GM12878 (cell line): Measurements from ENCODE around the gene BICDL2. TPM values are rescaled to one million over a fixed set of nuclear protein-coding genes. Genes with fewer than 3 reads are reported as not detected.

Source experiments
- ATAC-seq: fragments of 200-7000 bp; cut with Tn5 transposase; 3 replicates; pipeline ENCODE4 v1.9.1; 2020; ENCODE audit warnings: mild to moderate bottlenecking, moderate library complexity
- BruUV-seq: library from RNA; stranded (reverse); fragments of 400-500 nt; replicated peaks from 2 replicates; lab custom pipeline; 2021; lab: Mats Ljungman, UMichigan
- CTCF ChIA-PET: fragments of 300-600 bp; sonication (Branson Sonifier 250); formaldehyde crosslinking; extraction: SDS; loops from one replicate; lab custom pipeline; 2021; ENCODE audit warnings: inconsistent platforms; lab: Yijun Ruan, JAX
- POLR2A ChIA-PET: fragments of 350-600 bp; formaldehyde crosslinking; extraction: SDS; loops from one replicate; lab custom pipeline; 2021; ENCODE audit warnings: inconsistent platforms; lab: Charles Lee
- RAD21 ChIA-PET: fragments of 300-600 bp; sonication (Branson Sonifier 250); formaldehyde crosslinking; loops from one replicate; lab custom pipeline; 2023; ENCODE audit warnings: antibody characterized with exemption; ENCODE audit not compliant: unreplicated experiment; lab: Charles Lee
- SMC1A ChIA-PET: fragments of 300-600 bp; sonication (Branson Sonifier 250); formaldehyde crosslinking; loops from one replicate; lab custom pipeline; 2023; ENCODE audit not compliant: unreplicated experiment, uncharacterized antibody; lab: Charles Lee
- DNase-seq: peaks from one replicate; pipeline ENCODE4 v3.0.0-alpha.2; 2011; ENCODE audit warnings: low read depth, low spot score
- FAIRE-seq: peaks from 3 replicates; lab custom pipeline; 2011; peaks lifted over from hg19 to GRCh38; lab: Jason Lieb, UNC
- H2AFZ ChIP-seq: 2 replicates; pipeline ENCODE4 v1.6.0; 2011; ENCODE audit warnings: low read depth, low read length, control low read depth; ENCODE audit not compliant: control insufficient read depth
- H3K27ac ChIP-seq: 2 replicates; pipeline ENCODE4 v1.5.1; 2011; ENCODE audit warnings: control low read depth; ENCODE audit not compliant: control insufficient read depth, insufficient read depth
- H3K27me3 ChIP-seq, 2 experiments: replicated peaks in 1 of 2; 2 replicates each; pipeline versions ENCODE4 v1.6.0 to v1.6.1; 2011; ENCODE audit warnings: low read length in 1 of 2; ENCODE audit not compliant: control insufficient read depth in 2 of 2, insufficient read depth in 2 of 2
- H3K36me3 ChIP-seq, 2 experiments: 2 replicates each; pipeline ENCODE4 v1.5.1; 2011; ENCODE audit warnings: low read length in 1 of 2; ENCODE audit not compliant: control insufficient read depth in 2 of 2, insufficient read depth in 2 of 2
- H3K4me1 ChIP-seq: 2 replicates; pipeline ENCODE4 v1.6.1; 2011; ENCODE audit warnings: mild to moderate bottlenecking, low read length, moderate library complexity, mixed read lengths; ENCODE audit not compliant: control insufficient read depth, insufficient read depth
- H3K4me2 ChIP-seq: 2 replicates; pipeline ENCODE4 v1.6.0; 2011; ENCODE audit warnings: control low read depth; ENCODE audit not compliant: control insufficient read depth, insufficient read depth
- H3K4me3 ChIP-seq: fragments of 200-600 bp; sonication (generic); 2 replicates; pipeline ENCODE4 v1.5.1; 2016
- H3K79me2 ChIP-seq: 2 replicates; pipeline ENCODE4 v1.6.0; 2011; ENCODE audit warnings: low read length; ENCODE audit not compliant: control insufficient read depth, insufficient read depth
- H3K9ac ChIP-seq: 2 replicates; pipeline ENCODE4 v1.8.0; 2011; ENCODE audit warnings: low read length, control low read depth, mixed read lengths; ENCODE audit not compliant: control insufficient read depth, insufficient read depth
- H3K9me3 ChIP-seq: replicated peaks from 3 replicates; pipeline ENCODE4 v1.5.1; 2011; ENCODE audit warnings: mild to moderate bottlenecking, low read length; ENCODE audit not compliant: control insufficient read depth, insufficient read depth
- H4K20me1 ChIP-seq: 2 replicates; pipeline ENCODE4 v1.6.0; 2011; ENCODE audit not compliant: control insufficient read depth, insufficient read depth
- BACH1 ChIP-seq: fragments of 450-650 bp; IDR thresholded peaks from 2 replicates; pipeline ENCODE4 v1.6.1; 2017; ENCODE audit warnings: mild to moderate bottlenecking, borderline replicate concordance
- BRCA1 ChIP-seq: IDR thresholded peaks from 2 replicates; pipeline ENCODE4 v1.6.1; 2011; ENCODE audit warnings: low read depth, low read length, improper control_type of control experiment
- CBFB ChIP-seq: IDR thresholded peaks from 2 replicates; pipeline ENCODE4 v1.6.1; 2016; ENCODE audit warnings: antibody characterized with exemption, low read depth
- ETV6 ChIP-seq, 2 experiments: fragments of 450-650 bp in 1 of 2; IDR thresholded peaks in 1 of 2; conservative IDR thresholded peaks in 1 of 2; 2 replicates each; pipeline ENCODE4 v1.6.1; 2014; ENCODE audit warnings: antibody characterized with exemption in 1 of 2, borderline replicate concordance in 1 of 2, low read depth in 1 of 2, mild to moderate bottlenecking in 1 of 2, moderate library complexity in 1 of 2
- FOXM1 ChIP-seq: IDR thresholded peaks from 2 replicates; pipeline ENCODE4 v1.6.1; 2012; ENCODE audit warnings: low read depth, mild to moderate bottlenecking, inconsistent platforms, low read length, moderate library complexity
- NFYA ChIP-seq: IDR thresholded peaks from 2 replicates; pipeline ENCODE4 v1.6.1; 2011; ENCODE audit warnings: low read depth, mild to moderate bottlenecking, low read length, improper control_type of control experiment, borderline replicate concordance
- PAX5 ChIP-seq: IDR thresholded peaks from 2 replicates; pipeline ENCODE4 v1.6.1; 2011; ENCODE audit warnings: low read depth, low read length, borderline replicate concordance
- TBL1XR1 ChIP-seq: IDR thresholded peaks from 2 replicates; pipeline ENCODE4 v1.6.1; 2012; ENCODE audit warnings: low read depth, low read length, improper control_type of control experiment
- WGBS: methylation state at CpG from one replicate; pipeline ENCODE4 v1.1.6; 2016; ENCODE audit warnings: low lambda C conversion rate; ENCODE audit not compliant: insufficient replicate concordance, insufficient coverage; ENCODE audit errors: missing lambda C conversion rate; 5-methylcytosine and 5-hydroxymethylcytosine counted together
- in situ Hi-C: fragments of 300-500 bp; cut with MboI; formaldehyde crosslinking; loops from 9 replicates; pipeline ENCODE4 v1.14.3; 2018; ENCODE audit warnings: mixed read lengths
- intact Hi-C: fragments of 100-400 bp; cut with micrococcal nuclease; formaldehyde crosslinking; loops from one replicate; pipeline ENCODE4 v1.14.2; 2022; ENCODE audit not compliant: unreplicated experiment
- polyA plus RNA-seq, 11 experiments: library from polyadenylated mRNA; depleted of rRNA in 4 of 11; unstranded in 6 of 11; stranded (reverse) in 5 of 11; fragments of >200 nt; fragmentation: Nextera tagmentation in 4 of 11; fragmentation: Illumina TruSeq in 1 of 11; extraction: Ambion mirVana in 4 of 11; extraction: Trizol in 1 of 11; gene quantifications; 1 replicate in 1 of 11; 2 replicates in 10 of 11; pipeline versions ENCODE4 v1.2.1 to v1.2.3, GENCODE V29; 2011 to 2016; ENCODE audit warnings: inconsistent platforms in 2 of 11, missing spikeins in 2 of 11, low read depth in 1 of 11
- total RNA-seq, 4 experiments: library from RNA; depleted of rRNA in 3 of 4; stranded (reverse); fragments of >200 nt in 3 of 4; fragmentation: Illumina TruSeq in 1 of 4; extraction: Trizol in 1 of 4; gene quantifications; 2 replicates each; pipeline versions ENCODE4 v1.2.1 to v1.2.3, GENCODE V29; 2013 to 2021

BICDL2 gene
- total and polyA plus RNA-seq, 10 of the 15 experiments (the other 5 are each of a cell fraction or from before 2014, with no cell fraction given): not detected

DNA sequence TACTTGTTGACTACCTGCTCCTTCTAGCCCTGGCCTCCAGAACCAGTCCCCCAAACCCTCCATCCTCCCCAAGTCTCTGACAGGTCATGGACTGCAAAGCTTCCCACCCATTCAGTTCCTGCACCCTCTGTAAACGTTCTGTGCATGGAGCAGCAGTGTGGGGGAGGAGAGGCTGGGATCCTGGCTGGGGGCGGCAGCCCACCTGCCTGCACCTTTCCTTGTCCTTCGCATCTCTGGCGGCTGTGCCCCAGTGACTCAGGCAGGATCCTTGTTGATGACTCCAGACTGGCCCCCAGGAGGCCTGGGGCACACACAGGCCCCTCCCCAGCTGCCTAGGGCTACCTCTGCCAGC lies 54.9 kb downstream of the BICDL2 start:
- intact Hi-C loops (loop anchor here (5.0 kb wide), 2 partner anchors 55 to 75 kb away; no protein-coding TSS in a partner anchor), in situ Hi-C loops (no loop called here)
- no peak for FAIRE-seq
- CTCF ChIA-PET: interaction anchor here (1.0 to 2.3 kb wide), 6 partner anchors 12 to 99 kb away, joined by 3 to 13 read pairs (median 4); partner anchors contain the start of genes FLYWCH2 and PAQR4
- POLR2A ChIA-PET: interaction anchor here (2.9 kb wide), 1 partner anchor 12 kb away, joined by 18 read pairs; the partner anchor contains the start of gene PAQR4
- Histone ChIP-seq H3K9me3 (no peaks in the 10 kb centered on the region), H3K9ac (no peak overlapping the region), H3K27me3 (no peaks in the 10 kb centered on the region), H3K36me3 (peaks cover 0 to 1% of the 10 kb centered on the region in 2 experiments; a peak in 1 of 4 replicates), H3K79me2 (peaks cover 11% of the 10 kb centered on the region), H3K4me1 (peaks cover 7% of the 10 kb centered on the region), H4K20me1 (no peaks in the 10 kb centered on the region), H3K4me2 (no peak overlapping the region), H3K27ac (no peak overlapping the region), H2AFZ (no peak overlapping the region), H3K4me3 (no peak overlapping the region)
- TF ChIP-seq ETV6 (conservative IDR thresholded peaks at IDR 0.05 in 1 of 2, IDR thresholded peaks at IDR 0.05 in 1 of 2; ENCODE audit: borderline replicate concordance in 1 of 2, low read depth in 1 of 2): no peak
- TF ChIP-seq BACH1: no peak
- TF ChIP-seq PAX5: no peak
- TF ChIP-seq BRCA1: no peak
- TF ChIP-seq CBFB: no peak
- no peak for TF ChIP-seq FOXM1
- no peak for TF ChIP-seq TBL1XR1
- TF ChIP-seq NFYA: no peak
- BruUV-seq: no TSS peak
- no peak for ATAC-seq
- SMC1A ChIA-PET: interaction anchor here (0.5 kb wide), 1 partner anchor 71 kb away, joined by 4 read pairs; no protein-coding TSS in a partner anchor
- RAD21 ChIA-PET: interaction anchor here (1.2 to 2.4 kb wide), 2 partner anchors 12 to 55 kb away, joined by 3 to 6 read pairs; partner anchors contain the start of gene PAQR4
- no peak for DNase-seq
- WGBS: 75% methylated on average over 4 of the region's 4 CpGs
